ENCODE measurements around the gene IDE.

DNA sequence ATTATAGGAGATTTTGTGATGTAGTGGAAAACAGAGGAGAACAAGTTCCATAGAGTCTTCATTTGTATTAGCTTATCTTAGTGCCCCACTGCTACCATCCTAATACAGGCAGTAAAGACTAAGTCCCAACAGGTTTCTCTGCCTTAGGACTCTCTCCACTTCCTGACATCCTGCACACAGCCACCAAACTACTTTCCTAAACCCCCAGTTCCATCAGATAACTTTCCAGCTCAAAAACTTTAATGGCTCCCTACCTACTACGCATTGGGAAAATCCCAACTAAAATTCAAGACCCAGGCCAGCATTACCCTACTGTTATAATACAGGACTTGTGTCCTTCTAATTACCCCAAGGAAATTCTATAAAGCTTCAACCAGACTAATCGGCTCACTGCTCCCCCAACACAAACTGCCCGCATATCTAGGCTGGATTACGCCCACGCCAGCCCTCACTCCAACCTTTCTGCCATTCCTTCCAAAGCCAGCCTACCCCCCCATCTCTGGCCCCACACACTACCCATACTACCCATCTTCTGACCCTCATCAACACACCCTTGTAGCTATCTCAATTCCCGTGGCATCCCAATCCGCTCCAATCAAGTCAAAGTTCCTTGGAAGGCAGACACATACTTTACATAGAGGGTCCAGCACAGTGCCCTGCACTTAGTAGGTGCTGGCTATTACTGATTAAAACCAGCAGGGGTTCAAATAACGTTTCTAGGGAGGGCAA, 1.4 kb downstream of the IDE start:
- TF ChIP-seq, protein P1, sequence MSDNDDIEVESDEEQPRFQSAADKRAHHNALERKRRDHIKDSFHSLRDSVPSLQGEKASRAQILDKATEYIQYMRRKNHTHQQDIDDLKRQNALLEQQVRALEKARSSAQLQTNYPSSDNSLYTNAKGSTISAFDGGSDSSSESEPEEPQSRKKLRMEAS (IDR thresholded peaks at IDR 0.05) = no peak
- TF ChIP-seq, protein P2, sequence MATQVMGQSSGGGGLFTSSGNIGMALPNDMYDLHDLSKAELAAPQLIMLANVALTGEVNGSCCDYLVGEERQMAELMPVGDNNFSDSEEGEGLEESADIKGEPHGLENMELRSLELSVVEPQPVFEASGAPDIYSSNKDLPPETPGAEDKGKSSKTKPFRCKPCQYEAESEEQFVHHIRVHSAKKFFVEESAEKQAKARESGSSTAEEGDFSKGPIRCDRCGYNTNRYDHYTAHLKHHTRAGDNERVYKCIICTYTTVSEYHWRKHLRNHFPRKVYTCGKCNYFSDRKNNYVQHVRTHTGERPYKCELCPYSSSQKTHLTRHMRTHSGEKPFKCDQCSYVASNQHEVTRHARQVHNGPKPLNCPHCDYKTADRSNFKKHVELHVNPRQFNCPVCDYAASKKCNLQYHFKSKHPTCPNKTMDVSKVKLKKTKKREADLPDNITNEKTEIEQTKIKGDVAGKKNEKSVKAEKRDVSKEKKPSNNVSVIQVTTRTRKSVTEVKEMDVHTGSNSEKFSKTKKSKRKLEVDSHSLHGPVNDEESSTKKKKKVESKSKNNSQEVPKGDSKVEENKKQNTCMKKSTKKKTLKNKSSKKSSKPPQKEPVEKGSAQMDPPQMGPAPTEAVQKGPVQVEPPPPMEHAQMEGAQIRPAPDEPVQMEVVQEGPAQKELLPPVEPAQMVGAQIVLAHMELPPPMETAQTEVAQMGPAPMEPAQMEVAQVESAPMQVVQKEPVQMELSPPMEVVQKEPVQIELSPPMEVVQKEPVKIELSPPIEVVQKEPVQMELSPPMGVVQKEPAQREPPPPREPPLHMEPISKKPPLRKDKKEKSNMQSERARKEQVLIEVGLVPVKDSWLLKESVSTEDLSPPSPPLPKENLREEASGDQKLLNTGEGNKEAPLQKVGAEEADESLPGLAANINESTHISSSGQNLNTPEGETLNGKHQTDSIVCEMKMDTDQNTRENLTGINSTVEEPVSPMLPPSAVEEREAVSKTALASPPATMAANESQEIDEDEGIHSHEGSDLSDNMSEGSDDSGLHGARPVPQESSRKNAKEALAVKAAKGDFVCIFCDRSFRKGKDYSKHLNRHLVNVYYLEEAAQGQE (IDR thresholded peaks at IDR 0.05; ENCODE audit: low read depth) = no peak
- no peak for TF ChIP-seq NFIC (IDR thresholded peaks at IDR 0.05)
- TF ChIP-seq TAF1 (IDR thresholded peaks at IDR 0.05; ENCODE audit: low read depth) = no peak
- TF ChIP-seq RAD21 (IDR thresholded peaks at IDR 0.05; ENCODE audit: low read depth) = no peak
- no peak for TF ChIP-seq ZBTB7A (IDR thresholded peaks at IDR 0.05; ENCODE audit: low read depth)
- no peak for TF ChIP-seq TCF12 (IDR thresholded peaks at IDR 0.05; ENCODE audit: low read depth)
- TF ChIP-seq CREB1 (IDR thresholded peaks at IDR 0.05; ENCODE audit: low read depth) = no peak
- no peak for TF ChIP-seq EP300 (IDR thresholded peaks at IDR 0.05; ENCODE audit: borderline replicate concordance)

All from Ishikawa (cell line).